IMR-90 (cell line): ENCODE measurements around the gene IL34.

ENCODE experiments used
- MAFK ChIP-seq: IDR thresholded peaks from 2 replicates; pipeline ENCODE4 v1.6.1; 2012; ENCODE audit warnings: low read depth, low read length, improper control_type of control experiment
- MXI1 ChIP-seq: IDR thresholded peaks from 2 replicates; pipeline ENCODE4 v1.6.1; 2012; ENCODE audit warnings: low read depth, mild to moderate bottlenecking, low read length, moderate library complexity, borderline replicate concordance
- POLR2A ChIP-seq: IDR thresholded peaks from 2 replicates; pipeline ENCODE4 v1.6.1; 2012; ENCODE audit warnings: mild to moderate bottlenecking, low read depth, low read length
- RAD21 ChIP-seq: IDR thresholded peaks from 2 replicates; pipeline ENCODE4 v1.6.1; 2012; ENCODE audit warnings: low read length, improper control_type of control experiment
- TF ChIP-seq, protein P1 (sequence below): conservative IDR thresholded peaks from 2 replicates; pipeline ENCODE4 v1.5.1; 2012; ENCODE audit warnings: mild to moderate bottlenecking, low read depth, low read length, improper control_type of control experiment
- TF ChIP-seq, protein P2 (sequence below): fragments of 150-350 bp; IDR thresholded peaks from 2 replicates; pipeline ENCODE4 v1.6.1; 2017; ENCODE audit warnings: mild to moderate bottlenecking, antibody characterized with exemption, low read length, low read depth

DNA sequence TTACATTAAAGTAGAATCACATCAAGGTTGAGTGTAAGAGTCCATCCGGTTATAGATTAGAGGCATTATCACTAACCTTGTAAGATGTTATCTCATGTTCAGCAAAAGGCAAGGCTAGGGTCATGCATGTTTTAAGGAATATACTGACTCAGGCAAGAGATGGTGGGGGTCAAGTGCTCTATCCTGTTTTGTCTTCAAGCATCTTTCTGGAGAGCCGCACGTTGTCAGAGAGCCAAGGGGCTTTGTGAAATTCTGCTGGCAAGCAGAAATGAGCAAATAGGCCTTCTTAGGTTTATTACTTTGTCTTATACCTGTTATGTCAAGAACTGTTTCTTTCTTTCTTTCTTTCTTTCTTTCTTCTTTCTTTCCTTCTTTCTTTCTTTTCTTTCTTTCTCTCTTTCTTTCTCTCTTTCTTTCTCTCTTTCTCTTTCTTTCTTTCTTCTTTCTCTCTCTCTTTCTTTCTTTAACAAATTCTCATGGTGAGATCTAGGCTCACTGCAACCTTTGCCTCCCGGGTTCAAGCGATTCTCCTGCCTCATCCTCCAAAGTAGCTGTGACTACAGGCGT, 47.3 kb upstream of the IL34 start:
- TF ChIP-seq, protein P1, sequence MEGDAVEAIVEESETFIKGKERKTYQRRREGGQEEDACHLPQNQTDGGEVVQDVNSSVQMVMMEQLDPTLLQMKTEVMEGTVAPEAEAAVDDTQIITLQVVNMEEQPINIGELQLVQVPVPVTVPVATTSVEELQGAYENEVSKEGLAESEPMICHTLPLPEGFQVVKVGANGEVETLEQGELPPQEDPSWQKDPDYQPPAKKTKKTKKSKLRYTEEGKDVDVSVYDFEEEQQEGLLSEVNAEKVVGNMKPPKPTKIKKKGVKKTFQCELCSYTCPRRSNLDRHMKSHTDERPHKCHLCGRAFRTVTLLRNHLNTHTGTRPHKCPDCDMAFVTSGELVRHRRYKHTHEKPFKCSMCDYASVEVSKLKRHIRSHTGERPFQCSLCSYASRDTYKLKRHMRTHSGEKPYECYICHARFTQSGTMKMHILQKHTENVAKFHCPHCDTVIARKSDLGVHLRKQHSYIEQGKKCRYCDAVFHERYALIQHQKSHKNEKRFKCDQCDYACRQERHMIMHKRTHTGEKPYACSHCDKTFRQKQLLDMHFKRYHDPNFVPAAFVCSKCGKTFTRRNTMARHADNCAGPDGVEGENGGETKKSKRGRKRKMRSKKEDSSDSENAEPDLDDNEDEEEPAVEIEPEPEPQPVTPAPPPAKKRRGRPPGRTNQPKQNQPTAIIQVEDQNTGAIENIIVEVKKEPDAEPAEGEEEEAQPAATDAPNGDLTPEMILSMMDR, result no peak
- no peak for TF ChIP-seq RAD21
- TF ChIP-seq MAFK, result no peak
- no peak for TF ChIP-seq POLR2A
- no peak for TF ChIP-seq MXI1
- TF ChIP-seq, protein P2, sequence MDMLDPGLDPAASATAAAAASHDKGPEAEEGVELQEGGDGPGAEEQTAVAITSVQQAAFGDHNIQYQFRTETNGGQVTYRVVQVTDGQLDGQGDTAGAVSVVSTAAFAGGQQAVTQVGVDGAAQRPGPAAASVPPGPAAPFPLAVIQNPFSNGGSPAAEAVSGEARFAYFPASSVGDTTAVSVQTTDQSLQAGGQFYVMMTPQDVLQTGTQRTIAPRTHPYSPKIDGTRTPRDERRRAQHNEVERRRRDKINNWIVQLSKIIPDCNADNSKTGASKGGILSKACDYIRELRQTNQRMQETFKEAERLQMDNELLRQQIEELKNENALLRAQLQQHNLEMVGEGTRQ, result no peak
